ENCODE measurements around the gene CSMD2.

Gene CSMD2

GRCh38 chr1:33966346-33967141 lies 198.5 kb downstream of the CSMD2 start:
- no peak for ATAC-seq
- no peak for TF ChIP-seq ESRRG (CRISPR knock-in tag; IDR thresholded peaks at IDR 0.05)
- no peak for TF ChIP-seq SNAI2 (CRISPR knock-in tag; IDR thresholded peaks at IDR 0.05)
- TF ChIP-seq RARB (CRISPR knock-in tag; IDR thresholded peaks at IDR 0.05): no peak
- TF ChIP-seq ISL1 (CRISPR knock-in tag; IDR thresholded peaks at IDR 0.05): no peak
- no peak for TF ChIP-seq POU6F1 (CRISPR knock-in tag; IDR thresholded peaks at IDR 0.05; ENCODE audit: borderline replicate concordance, low read depth)
- TF ChIP-seq ZFP30 (CRISPR knock-in tag; IDR thresholded peaks at IDR 0.05): no peak
- TF ChIP-seq CSDC2 (CRISPR knock-in tag; IDR thresholded peaks at IDR 0.05): no peak
- no peak for TF ChIP-seq TCF4 (CRISPR knock-in tag; IDR thresholded peaks at IDR 0.05; ENCODE audit: borderline replicate concordance)

- no peak for TF ChIP-seq ZFP3 (CRISPR knock-in tag; IDR thresholded peaks at IDR 0.05)
- TF ChIP-seq ZNF565 (CRISPR knock-in tag; conservative IDR thresholded peaks at IDR 0.05; ENCODE audit: low read depth): no peak
- TF ChIP-seq ISL1 (CRISPR knock-in tag; IDR thresholded peaks at IDR 0.05): no peak
- TF ChIP-seq CREB5 (CRISPR knock-in tag; IDR thresholded peaks at IDR 0.05; ENCODE audit: low read depth): no peak
- ATAC-seq: no peak
Observed at GRCh38 chr1:33965086-33965485, 199.9 kb downstream of the CSMD2 start.

GRCh38 chr1:33962061-33962460 lies 203.0 kb downstream of the CSMD2 start:
- ATAC-seq: no peak
- no peak for TF ChIP-seq OSR1 (CRISPR knock-in tag; IDR thresholded peaks at IDR 0.05)
- TF ChIP-seq ZC3H10 (CRISPR knock-in tag; IDR thresholded peaks at IDR 0.05): no peak
- TF ChIP-seq CREB5 (CRISPR knock-in tag; IDR thresholded peaks at IDR 0.05; ENCODE audit: low read depth): no peak
- TF ChIP-seq CSDC2 (CRISPR knock-in tag; IDR thresholded peaks at IDR 0.05): no peak
- TF ChIP-seq ZFP3 (CRISPR knock-in tag; IDR thresholded peaks at IDR 0.05): no peak
- no peak for TF ChIP-seq SNAI2 (CRISPR knock-in tag; IDR thresholded peaks at IDR 0.05)
- TF ChIP-seq ARNTL (CRISPR knock-in tag; IDR thresholded peaks at IDR 0.05; ENCODE audit: borderline replicate concordance, low read depth): no peak

GRCh38 chr1:33960188-33960895 lies 204.7 kb downstream of the CSMD2 start:
- TF ChIP-seq ZNF70 (CRISPR knock-in tag; IDR thresholded peaks at IDR 0.05) (no peak), POU6F1 (CRISPR knock-in tag; IDR thresholded peaks at IDR 0.05; ENCODE audit: borderline replicate concordance, low read depth) (no peak), BACH2 (CRISPR knock-in tag; IDR thresholded peaks at IDR 0.05; ENCODE audit: borderline replicate concordance) (no peak), GLIS3 (CRISPR knock-in tag; IDR thresholded peaks at IDR 0.05) (no peak), PPARA (CRISPR knock-in tag; IDR thresholded peaks at IDR 0.05; ENCODE audit: borderline replicate concordance) (no peak), ARNTL (CRISPR knock-in tag; IDR thresholded peaks at IDR 0.05; ENCODE audit: borderline replicate concordance, low read depth) (no peak)
- no peak for ATAC-seq

- no peak for TF ChIP-seq CSRNP3 (CRISPR knock-in tag; IDR thresholded peaks at IDR 0.05)
- no peak for TF ChIP-seq PATZ1 (CRISPR knock-in tag; IDR thresholded peaks at IDR 0.05; ENCODE audit: borderline replicate concordance)
- no peak for TF ChIP-seq RARB (CRISPR knock-in tag; IDR thresholded peaks at IDR 0.05)
- no peak for TF ChIP-seq SNAI2 (CRISPR knock-in tag; IDR thresholded peaks at IDR 0.05)
- TF ChIP-seq GLIS3 (CRISPR knock-in tag; IDR thresholded peaks at IDR 0.05): no peak
- TF ChIP-seq ZNF565 (CRISPR knock-in tag; conservative IDR thresholded peaks at IDR 0.05; ENCODE audit: low read depth): no peak
- ATAC-seq: no peak
Observed at GRCh38 chr1:33957854-33958253, 207.2 kb downstream of the CSMD2 start.

Measured in SK-N-SH treated with all-trans-retinoic acid at 6 μM for 48 hours (cell line).